HTERT RPE-1 (cell line): ENCODE data around the gene TNF.

Experiments
- in situ Hi-C: fragments of 300-500 bp; cut with MboI; formaldehyde crosslinking; loops from 4 replicates; pipeline ENCODE4 v1.14.3; 2020; ENCODE audit warnings: low sequenced_read_pairs

The TNF gene

DNA sequence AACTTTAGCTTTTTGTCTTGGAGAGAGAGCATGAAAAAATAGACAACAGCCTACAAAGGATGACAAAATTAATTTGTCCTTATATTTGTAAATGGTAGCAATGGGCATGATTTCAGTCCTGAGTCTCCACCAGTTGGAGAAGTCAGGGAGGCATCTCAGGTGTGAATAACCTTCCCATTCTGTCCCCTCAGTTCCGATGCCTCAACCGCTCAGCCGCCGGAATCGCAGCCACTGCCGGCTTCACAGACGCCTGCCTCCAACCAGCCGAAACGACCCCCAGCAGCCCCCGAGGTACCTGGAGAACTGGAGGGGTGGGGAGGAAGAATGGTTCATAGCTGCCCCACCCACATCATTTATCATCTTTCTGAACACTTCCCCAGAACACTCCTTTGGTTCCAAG, 48.7 kb downstream of the TNF start:
- in situ Hi-C loops, result no loop called here

DNA sequence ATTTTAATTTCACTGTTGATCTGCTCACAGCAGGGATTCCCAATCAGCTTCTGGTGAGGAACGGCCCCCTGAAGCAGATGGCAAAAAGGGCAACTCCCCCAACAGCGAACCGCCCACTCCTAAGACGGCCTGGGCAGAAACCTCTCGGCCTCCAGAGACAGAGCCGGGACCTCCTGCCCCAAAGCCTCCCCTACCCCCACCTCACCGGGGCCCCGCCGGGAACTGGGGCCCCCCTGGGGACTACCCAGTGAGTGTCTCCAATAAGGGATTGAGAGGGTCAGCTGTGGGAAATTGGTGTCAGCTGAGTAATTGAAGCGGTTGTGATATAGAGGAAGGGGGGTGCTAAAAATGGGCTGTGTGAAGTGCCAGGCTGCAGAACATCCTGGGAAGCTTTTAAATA, 51.6 kb downstream of the TNF start:
- in situ Hi-C loops, result no loop called here

DNA sequence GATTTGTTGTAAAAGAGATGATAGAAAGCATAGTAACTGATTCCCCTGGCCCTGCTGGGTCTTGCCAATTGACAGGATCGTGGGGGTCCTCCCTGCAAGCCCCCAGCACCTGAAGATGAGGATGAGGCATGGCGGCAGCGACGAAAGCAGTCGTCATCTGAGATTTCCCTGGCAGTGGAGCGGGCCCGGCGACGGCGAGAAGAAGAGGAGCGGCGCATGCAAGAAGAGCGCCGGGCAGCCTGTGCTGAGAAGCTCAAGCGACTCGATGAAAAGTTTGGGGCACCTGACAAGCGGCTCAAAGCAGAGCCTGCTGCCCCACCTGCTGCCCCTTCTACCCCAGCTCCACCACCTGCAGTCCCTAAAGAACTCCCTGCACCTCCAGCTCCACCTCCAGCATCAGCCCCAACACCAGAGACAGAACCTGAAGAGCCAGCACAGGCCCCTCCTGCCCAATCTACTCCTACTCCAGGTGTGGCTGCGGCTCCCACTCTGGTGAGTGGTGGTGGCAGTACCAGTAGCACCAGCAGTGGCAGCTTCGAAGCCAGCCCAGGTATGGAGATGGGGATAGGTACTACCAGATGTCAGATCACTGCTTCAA, 52.4 kb downstream of the TNF start:
- in situ Hi-C loops, result no loop called here
